Heart left ventricle (tissue), 13 donors: Measurements from ENCODE around the gene PHF2.

Source experiments
- POLR2A ChIP-seq, 2 donors: fragments of 450-650 bp; IDR thresholded peaks; one replicate each; pipeline ENCODE4 v1.6.1; 2017; ENCODE audit warnings: antibody characterized with exemption in 2 of 2, mild to moderate bottlenecking in 2 of 2, moderate library complexity in 2 of 2
- TF ChIP-seq, protein P1 (sequence below), 12 donors: fragments of 200-600 bp; sonication (generic) in 4 of 12; IDR thresholded peaks; one replicate each; pipeline versions ENCODE4 v1.5.0 to v1.8.0; 2018 to 2022; ENCODE audit warnings: antibody characterized with exemption in 12 of 12, mild to moderate bottlenecking in 5 of 12
- donor health status: ischemic (EF 13 %, LVEDD 7.1; RV severe dilation, severe dysfunction).
- donor health status: DM: no; HTN: yes; CAD: no.
- donor health status: DM: no; HTN: no; CAD: no.
- donor health status: ischemic (EF 25% LVEDD 6.9; RV normal size, moderate dysfunction).
- donor health status: ischemic (EF 25% LVEDD 5.7; RV mildly dilated, moderate dysfunction).
- donor health status: ischemic (EF 35%, LVEDD 5.7; RV mildly dilated, moderate dysfunction).
- donor health status: nonischemic (EF 11% LVEDD 7.7; RV severe dilation, severe dysfunction).
- donor health status: DM: yes; HTN: yes; CAD: no.
- donor health status: PGD.
- donor health status: ischemic (EF 29% LVEDD 5.4; RV normal size, mild dysfunction).
- donor health status: nonischemic (EF 23%, LVEDD 6.1; RV moderate dilation, normal function).

DNA sequence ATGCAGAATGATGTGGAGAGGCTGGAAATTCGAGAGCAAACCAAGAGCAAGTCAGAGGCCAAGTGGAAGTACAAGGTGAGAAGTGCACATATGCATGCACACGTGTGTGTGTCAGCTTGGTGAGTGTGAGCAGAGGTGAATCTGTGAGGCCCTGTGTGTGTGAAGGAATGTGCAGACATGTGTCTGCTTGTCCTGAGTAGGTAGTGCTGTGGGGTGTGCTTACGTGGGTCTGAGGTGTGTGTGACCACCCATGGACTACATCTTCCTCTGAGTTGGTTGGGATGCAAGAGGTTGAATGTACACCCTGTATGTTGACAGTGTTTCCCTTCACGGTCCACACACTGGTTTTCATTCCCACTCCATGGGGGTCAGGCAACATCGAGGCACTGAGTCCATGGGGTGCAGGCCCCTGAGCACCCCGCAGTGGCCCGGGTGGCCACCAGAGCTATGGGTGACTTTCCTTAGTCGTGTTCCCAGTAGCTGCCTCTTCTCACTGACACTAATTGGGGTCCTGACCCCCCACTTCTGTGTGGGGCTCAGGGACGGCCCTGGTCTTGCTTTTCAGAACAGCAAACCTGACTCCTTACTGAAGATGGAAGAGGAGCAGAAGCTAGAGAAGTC, 86.7 kb downstream of the PHF2 start:
- TF ChIP-seq, protein P1, sequence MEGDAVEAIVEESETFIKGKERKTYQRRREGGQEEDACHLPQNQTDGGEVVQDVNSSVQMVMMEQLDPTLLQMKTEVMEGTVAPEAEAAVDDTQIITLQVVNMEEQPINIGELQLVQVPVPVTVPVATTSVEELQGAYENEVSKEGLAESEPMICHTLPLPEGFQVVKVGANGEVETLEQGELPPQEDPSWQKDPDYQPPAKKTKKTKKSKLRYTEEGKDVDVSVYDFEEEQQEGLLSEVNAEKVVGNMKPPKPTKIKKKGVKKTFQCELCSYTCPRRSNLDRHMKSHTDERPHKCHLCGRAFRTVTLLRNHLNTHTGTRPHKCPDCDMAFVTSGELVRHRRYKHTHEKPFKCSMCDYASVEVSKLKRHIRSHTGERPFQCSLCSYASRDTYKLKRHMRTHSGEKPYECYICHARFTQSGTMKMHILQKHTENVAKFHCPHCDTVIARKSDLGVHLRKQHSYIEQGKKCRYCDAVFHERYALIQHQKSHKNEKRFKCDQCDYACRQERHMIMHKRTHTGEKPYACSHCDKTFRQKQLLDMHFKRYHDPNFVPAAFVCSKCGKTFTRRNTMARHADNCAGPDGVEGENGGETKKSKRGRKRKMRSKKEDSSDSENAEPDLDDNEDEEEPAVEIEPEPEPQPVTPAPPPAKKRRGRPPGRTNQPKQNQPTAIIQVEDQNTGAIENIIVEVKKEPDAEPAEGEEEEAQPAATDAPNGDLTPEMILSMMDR (IDR thresholded peaks at IDR 0.05) = no peak
- TF ChIP-seq POLR2A (IDR thresholded peaks at IDR 0.05) = no peak
